ENCODE results near the gene PYGL. TPM values are rescaled to one million over a fixed set of nuclear protein-coding genes. Genes with fewer than 3 reads are reported as not detected.

PYGL gene
- total RNA-seq, 1 donor from 2014 or later = 71.1 TPM

GRCh38 chr14:50978888-50979287, 34.6 kb upstream of the PYGL start:
- Histone ChIP-seq H3K36me3 (ENCODE audit: control insufficient read depth, insufficient read depth, low read length) (no peaks in the 10 kb centered on the region), H3K4me3 (ENCODE audit: low read depth, low read length) (no peak overlapping the region), H3K27me3 (ENCODE audit: control insufficient read depth, insufficient read depth, low read length) (peaks cover 7% of the 10 kb centered on the region)
- DNase-seq (ENCODE audit: low read depth) (no peak), FAIRE-seq (no peak)
- TF ChIP-seq CTCF (IDR thresholded peaks at IDR 0.05; ENCODE audit: insufficient read depth, low read length, severe bottlenecking) = no peak

- no peak for FAIRE-seq
These were observed 34.2 kb upstream of the PYGL start for GRCh38 chr14:50978529-50978871.

GRCh38 chr14:50977863-50978528, 33.7 kb upstream of the PYGL start:
- Histone ChIP-seq H3K27me3 (ENCODE audit: control insufficient read depth, insufficient read depth, low read length) (peaks cover 7% of the 10 kb centered on the region), H3K4me3 (ENCODE audit: low read depth, low read length) (no peak overlapping the region), H3K36me3 (ENCODE audit: control insufficient read depth, insufficient read depth, low read length) (no peaks in the 10 kb centered on the region)
- DNase-seq (ENCODE audit: low read depth) = no peak
- FAIRE-seq = no peak
- TF ChIP-seq CTCF (IDR thresholded peaks at IDR 0.05; ENCODE audit: insufficient read depth, low read length, severe bottlenecking) = no peak

More at GRCh38 chr14:50978529-50978871, 34.2 kb upstream of the PYGL start:
- no peak for TF ChIP-seq CTCF (IDR thresholded peaks at IDR 0.05; ENCODE audit: insufficient read depth, low read length, severe bottlenecking)
- DNase-seq (ENCODE audit: low read depth) = no peak
- Histone ChIP-seq H3K4me3 (ENCODE audit: low read depth, low read length) (no peak overlapping the region), H3K36me3 (ENCODE audit: control insufficient read depth, insufficient read depth, low read length) (no peaks in the 10 kb centered on the region), H3K27me3 (ENCODE audit: control insufficient read depth, insufficient read depth, low read length) (peaks cover 7% of the 10 kb centered on the region)

GRCh38 chr14:50974118-50974517, 29.8 kb upstream of the PYGL start:
- DNase-seq (ENCODE audit: low read depth) (no peak), FAIRE-seq (no peak)
- H3K4me3 ChIP-seq (ENCODE audit: low read depth, low read length) = no peak overlapping the region
- H3K27me3 ChIP-seq (ENCODE audit: control insufficient read depth, insufficient read depth, low read length) = peaks cover 1% of the 10 kb centered on the region
- H3K36me3 ChIP-seq (ENCODE audit: control insufficient read depth, insufficient read depth, low read length) = no peaks in the 10 kb centered on the region
- TF ChIP-seq CTCF (IDR thresholded peaks at IDR 0.05; ENCODE audit: insufficient read depth, low read length, severe bottlenecking) = no peak

GRCh38 chr14:50972734-50973133, 28.5 kb upstream of the PYGL start:
- FAIRE-seq (no peak), DNase-seq (ENCODE audit: low read depth) (no peak)
- no peak for TF ChIP-seq CTCF (IDR thresholded peaks at IDR 0.05; ENCODE audit: insufficient read depth, low read length, severe bottlenecking)
- Histone ChIP-seq H3K36me3 (ENCODE audit: control insufficient read depth, insufficient read depth, low read length) (no peaks in the 10 kb centered on the region), H3K27me3 (ENCODE audit: control insufficient read depth, insufficient read depth, low read length) (peaks cover 1% of the 10 kb centered on the region), H3K4me3 (ENCODE audit: low read depth, low read length) (no peak overlapping the region)

Measured in bronchial epithelial cell (primary cell).